WTC11 (cell line): ENCODE results near the gene NEURL3.

ENCODE experiments used
- ATF2 ChIP-seq: sonication (generic); formaldehyde crosslinking; IDR thresholded peaks from 2 replicates; pipeline ENCODE4 v1.8.1; 2022; ENCODE audit warnings: low read depth, missing genetic modification reagents, borderline replicate concordance
- CTCF ChIP-seq: fragments of 200-600 bp; IDR thresholded peaks from 2 replicates; pipeline ENCODE4 v1.8.0; 2022; ENCODE audit warnings: antibody characterized with exemption
- E2F1 ChIP-seq: sonication (generic); formaldehyde crosslinking; IDR thresholded peaks from 2 replicates; pipeline ENCODE4 v1.8.0; 2022; ENCODE audit warnings: mild to moderate bottlenecking, missing genetic modification reagents
- ZNF232 ChIP-seq: sonication (generic); formaldehyde crosslinking; IDR thresholded peaks from 2 replicates; pipeline ENCODE4 v1.8.0; 2022; ENCODE audit warnings: mild to moderate bottlenecking, missing genetic modification reagents

GRCh38 chr2:96552315-96553175 is 47.4 kb upstream of the NEURL3 start:
- no peak for TF ChIP-seq CTCF
- TF ChIP-seq ATF2 (CRISPR knock-in tag), result no peak
- TF ChIP-seq E2F1, result no peak
- TF ChIP-seq ZNF232 (CRISPR knock-in tag), result no peak
